ENCODE results near the gene ARX.

GRCh38 chrX:25026576-25026975, 10.8 kb upstream of the ARX start:
- TF ChIP-seq, protein P1, sequence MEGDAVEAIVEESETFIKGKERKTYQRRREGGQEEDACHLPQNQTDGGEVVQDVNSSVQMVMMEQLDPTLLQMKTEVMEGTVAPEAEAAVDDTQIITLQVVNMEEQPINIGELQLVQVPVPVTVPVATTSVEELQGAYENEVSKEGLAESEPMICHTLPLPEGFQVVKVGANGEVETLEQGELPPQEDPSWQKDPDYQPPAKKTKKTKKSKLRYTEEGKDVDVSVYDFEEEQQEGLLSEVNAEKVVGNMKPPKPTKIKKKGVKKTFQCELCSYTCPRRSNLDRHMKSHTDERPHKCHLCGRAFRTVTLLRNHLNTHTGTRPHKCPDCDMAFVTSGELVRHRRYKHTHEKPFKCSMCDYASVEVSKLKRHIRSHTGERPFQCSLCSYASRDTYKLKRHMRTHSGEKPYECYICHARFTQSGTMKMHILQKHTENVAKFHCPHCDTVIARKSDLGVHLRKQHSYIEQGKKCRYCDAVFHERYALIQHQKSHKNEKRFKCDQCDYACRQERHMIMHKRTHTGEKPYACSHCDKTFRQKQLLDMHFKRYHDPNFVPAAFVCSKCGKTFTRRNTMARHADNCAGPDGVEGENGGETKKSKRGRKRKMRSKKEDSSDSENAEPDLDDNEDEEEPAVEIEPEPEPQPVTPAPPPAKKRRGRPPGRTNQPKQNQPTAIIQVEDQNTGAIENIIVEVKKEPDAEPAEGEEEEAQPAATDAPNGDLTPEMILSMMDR (IDR thresholded peaks at IDR 0.05; ENCODE audit: insufficient read depth, low read depth, low read length), result no peak
- TF ChIP-seq EZH2 (IDR thresholded peaks at IDR 0.05; ENCODE audit: insufficient read depth, low read length), result no peak
